K562 (cell line): ENCODE results near the gene LAPTM5. TPM values are rescaled to one million over a fixed set of nuclear protein-coding genes. Genes with fewer than 3 reads are reported as not detected.
A peak's percentile ranks its signal among the peaks of the same experiment; 100 is the strongest.

Source experiments
- ARNT ChIP-seq, 2 experiments: fragments of 450-650 bp; IDR thresholded peaks; 2 replicates each; pipeline ENCODE4 v1.6.1; 2016; ENCODE audit warnings: mild to moderate bottlenecking in 1 of 2
- BCL6 ChIP-seq: fragments of 250-450 bp; sonication (Bioruptor Pico); IDR thresholded peaks from 2 replicates; pipeline ENCODE4 v1.4.0; 2020
- CBX3 ChIP-seq, 2 experiments: IDR thresholded peaks; 1 replicate in 1 of 2; 2 replicates in 1 of 2; pipeline ENCODE4 v1.6.1; 2012; ENCODE audit warnings: inconsistent platforms in 2 of 2, low read length in 2 of 2, borderline replicate concordance in 1 of 2, control low read depth in 1 of 2
- CC2D1A ChIP-seq: fragments of 450-650 bp; IDR thresholded peaks from 2 replicates; pipeline ENCODE4 v1.6.1; 2017; ENCODE audit warnings: mild to moderate bottlenecking
- CHD2 ChIP-seq: IDR thresholded peaks from 2 replicates; pipeline ENCODE4 v1.6.1; 2011; ENCODE audit warnings: low read depth, low read length
- HCFC1 ChIP-seq: IDR thresholded peaks from 2 replicates; pipeline ENCODE4 v1.6.1; 2012; ENCODE audit warnings: low read depth, low read length, improper control_type of control experiment
- HLTF ChIP-seq: fragments of 450-650 bp; IDR thresholded peaks from 2 replicates; pipeline ENCODE4 v1.6.1; 2016
- HMBOX1 ChIP-seq: sonication (generic); IDR thresholded peaks from 2 replicates; pipeline ENCODE4 v1.6.1; 2016
- PHTF2 ChIP-seq: fragments of 250-450 bp; sonication (Bioruptor Pico); IDR thresholded peaks from 2 replicates; pipeline ENCODE4 v1.5.0; 2021; ENCODE audit warnings: mild to moderate bottlenecking
- POLR2AphosphoS5 ChIP-seq: IDR thresholded peaks from 2 replicates; pipeline ENCODE4 v1.6.1; 2011; ENCODE audit warnings: mild to moderate bottlenecking, low read depth, low read length, moderate library complexity; ENCODE audit not compliant: control insufficient read depth, insufficient read depth
- SIN3A ChIP-seq, 2 experiments: fragments of 150-350 bp in 1 of 2; IDR thresholded peaks; 2 replicates each; pipeline ENCODE4 v1.6.1; 2011 to 2016; ENCODE audit warnings: borderline replicate concordance in 2 of 2, low read depth in 2 of 2, low read length in 2 of 2, mild to moderate bottlenecking in 2 of 2, moderate library complexity in 2 of 2; ENCODE audit not compliant: control insufficient read depth in 1 of 2
- ZNF324 ChIP-seq: fragments of 250-450 bp; sonication (Bioruptor Pico); IDR thresholded peaks from 2 replicates; pipeline ENCODE4 v1.4.0; 2020; ENCODE audit warnings: mild to moderate bottlenecking
- ZNF644 ChIP-seq: fragments of 200-800 bp; sonication (Bioruptor generic); IDR thresholded peaks from 2 replicates; pipeline ENCODE4 v1.6.1; 2016; ENCODE audit warnings: low read depth, missing genetic modification characterization, missing compliant biosample characterization
- polyA plus RNA-seq, 8 experiments: library from polyadenylated mRNA; depleted of rRNA in 4 of 8; stranded (reverse) in 5 of 8; unstranded in 3 of 8; fragments of >200 nt; fragmentation: Nextera tagmentation in 2 of 8; fragmentation: Illumina TruSeq in 1 of 8; extraction: Ambion mirVana in 2 of 8; extraction: Trizol in 1 of 8; gene quantifications; 2 replicates each; pipeline versions ENCODE4 v1.2.1 to v1.2.3, GENCODE V29; 2011 to 2014; ENCODE audit warnings: inconsistent platforms in 1 of 8, missing spikeins in 1 of 8
- total RNA-seq, 7 experiments: library from RNA; depleted of rRNA in 6 of 7; stranded (reverse); fragments of >200 nt in 6 of 7; fragmentation: Illumina TruSeq in 2 of 7; extraction: Trizol in 2 of 7; gene quantifications; 2 replicates each; pipeline versions ENCODE4 v1.2.1 to v1.2.3, GENCODE V29; 2011 to 2021; ENCODE audit warnings: low replicate concordance in 1 of 7
- TF ChIP-seq, protein P1 (sequence below): fragments of 450-650 bp; IDR thresholded peaks from 2 replicates; pipeline ENCODE4 v1.6.1; 2016; ENCODE audit warnings: mild to moderate bottlenecking
- TF ChIP-seq, protein P2 (sequence below): IDR thresholded peaks from 3 replicates; pipeline ENCODE4 v1.6.1; 2011; ENCODE audit warnings: borderline replicate concordance, mild to moderate bottlenecking, moderate library complexity; ENCODE audit not compliant: insufficient read length; ENCODE audit errors: extremely low read depth
- TF ChIP-seq, protein P3 (sequence below): sonication (generic); formaldehyde crosslinking; IDR thresholded peaks from 2 replicates; pipeline ENCODE4 v1.4.0; 2020; ENCODE audit warnings: mild to moderate bottlenecking, missing genetic modification reagents
- TF ChIP-seq, protein P4 (sequence below): sonication (generic); formaldehyde crosslinking; IDR thresholded peaks from 2 replicates; pipeline ENCODE4 v1.8.0; 2022; ENCODE audit warnings: mild to moderate bottlenecking, low read depth, missing genetic modification reagents
- TF ChIP-seq, protein P5 (sequence below): fragments of 450-650 bp; formaldehyde crosslinking; IDR thresholded peaks from 2 replicates; pipeline ENCODE4 v1.4.0; 2022; ENCODE audit warnings: missing genetic modification characterization

Gene LAPTM5
- total and polyA plus RNA-seq, 9 of the 15 experiments (the other 6 are each of a cell fraction or from before 2014, with no cell fraction given): 2.4 to 47.3 (median 20.3) TPM

- TF ChIP-seq, protein P1, sequence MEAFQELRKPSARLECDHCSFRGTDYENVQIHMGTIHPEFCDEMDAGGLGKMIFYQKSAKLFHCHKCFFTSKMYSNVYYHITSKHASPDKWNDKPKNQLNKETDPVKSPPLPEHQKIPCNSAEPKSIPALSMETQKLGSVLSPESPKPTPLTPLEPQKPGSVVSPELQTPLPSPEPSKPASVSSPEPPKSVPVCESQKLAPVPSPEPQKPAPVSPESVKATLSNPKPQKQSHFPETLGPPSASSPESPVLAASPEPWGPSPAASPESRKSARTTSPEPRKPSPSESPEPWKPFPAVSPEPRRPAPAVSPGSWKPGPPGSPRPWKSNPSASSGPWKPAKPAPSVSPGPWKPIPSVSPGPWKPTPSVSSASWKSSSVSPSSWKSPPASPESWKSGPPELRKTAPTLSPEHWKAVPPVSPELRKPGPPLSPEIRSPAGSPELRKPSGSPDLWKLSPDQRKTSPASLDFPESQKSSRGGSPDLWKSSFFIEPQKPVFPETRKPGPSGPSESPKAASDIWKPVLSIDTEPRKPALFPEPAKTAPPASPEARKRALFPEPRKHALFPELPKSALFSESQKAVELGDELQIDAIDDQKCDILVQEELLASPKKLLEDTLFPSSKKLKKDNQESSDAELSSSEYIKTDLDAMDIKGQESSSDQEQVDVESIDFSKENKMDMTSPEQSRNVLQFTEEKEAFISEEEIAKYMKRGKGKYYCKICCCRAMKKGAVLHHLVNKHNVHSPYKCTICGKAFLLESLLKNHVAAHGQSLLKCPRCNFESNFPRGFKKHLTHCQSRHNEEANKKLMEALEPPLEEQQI: no peak
- TF ChIP-seq, protein P2, sequence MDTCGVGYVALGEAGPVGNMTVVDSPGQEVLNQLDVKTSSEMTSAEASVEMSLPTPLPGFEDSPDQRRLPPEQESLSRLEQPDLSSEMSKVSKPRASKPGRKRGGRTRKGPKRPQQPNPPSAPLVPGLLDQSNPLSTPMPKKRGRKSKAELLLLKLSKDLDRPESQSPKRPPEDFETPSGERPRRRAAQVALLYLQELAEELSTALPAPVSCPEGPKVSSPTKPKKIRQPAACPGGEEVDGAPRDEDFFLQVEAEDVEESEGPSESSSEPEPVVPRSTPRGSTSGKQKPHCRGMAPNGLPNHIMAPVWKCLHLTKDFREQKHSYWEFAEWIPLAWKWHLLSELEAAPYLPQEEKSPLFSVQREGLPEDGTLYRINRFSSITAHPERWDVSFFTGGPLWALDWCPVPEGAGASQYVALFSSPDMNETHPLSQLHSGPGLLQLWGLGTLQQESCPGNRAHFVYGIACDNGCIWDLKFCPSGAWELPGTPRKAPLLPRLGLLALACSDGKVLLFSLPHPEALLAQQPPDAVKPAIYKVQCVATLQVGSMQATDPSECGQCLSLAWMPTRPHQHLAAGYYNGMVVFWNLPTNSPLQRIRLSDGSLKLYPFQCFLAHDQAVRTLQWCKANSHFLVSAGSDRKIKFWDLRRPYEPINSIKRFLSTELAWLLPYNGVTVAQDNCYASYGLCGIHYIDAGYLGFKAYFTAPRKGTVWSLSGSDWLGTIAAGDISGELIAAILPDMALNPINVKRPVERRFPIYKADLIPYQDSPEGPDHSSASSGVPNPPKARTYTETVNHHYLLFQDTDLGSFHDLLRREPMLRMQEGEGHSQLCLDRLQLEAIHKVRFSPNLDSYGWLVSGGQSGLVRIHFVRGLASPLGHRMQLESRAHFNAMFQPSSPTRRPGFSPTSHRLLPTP: peak; percentile 82
- TF ChIP-seq, protein P3, sequence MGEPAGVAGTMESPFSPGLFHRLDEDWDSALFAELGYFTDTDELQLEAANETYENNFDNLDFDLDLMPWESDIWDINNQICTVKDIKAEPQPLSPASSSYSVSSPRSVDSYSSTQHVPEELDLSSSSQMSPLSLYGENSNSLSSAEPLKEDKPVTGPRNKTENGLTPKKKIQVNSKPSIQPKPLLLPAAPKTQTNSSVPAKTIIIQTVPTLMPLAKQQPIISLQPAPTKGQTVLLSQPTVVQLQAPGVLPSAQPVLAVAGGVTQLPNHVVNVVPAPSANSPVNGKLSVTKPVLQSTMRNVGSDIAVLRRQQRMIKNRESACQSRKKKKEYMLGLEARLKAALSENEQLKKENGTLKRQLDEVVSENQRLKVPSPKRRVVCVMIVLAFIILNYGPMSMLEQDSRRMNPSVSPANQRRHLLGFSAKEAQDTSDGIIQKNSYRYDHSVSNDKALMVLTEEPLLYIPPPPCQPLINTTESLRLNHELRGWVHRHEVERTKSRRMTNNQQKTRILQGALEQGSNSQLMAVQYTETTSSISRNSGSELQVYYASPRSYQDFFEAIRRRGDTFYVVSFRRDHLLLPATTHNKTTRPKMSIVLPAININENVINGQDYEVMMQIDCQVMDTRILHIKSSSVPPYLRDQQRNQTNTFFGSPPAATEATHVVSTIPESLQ (CRISPR knock-in tag): no peak
- TF ChIP-seq ZNF644 (no peak), POLR2AphosphoS5 (no peak), CC2D1A (0 out of 2 replicates have a peak, but pooled peaks have one; percentile 24), ARNT (IDR thresholded peaks at IDR 0.05) (0 out of 4 replicates have a peak, but pooled peaks of 1 of the 2 experiments have one; percentile 45), PHTF2 (CRISPR knock-in tag) (no peak), CBX3 (IDR thresholded peaks at IDR 0.05; ENCODE audit: borderline replicate concordance in 1 of 2, low read length in 2 of 2) (0 out of 3 replicates have a peak, but pooled peaks of 1 of the 2 experiments have one; percentile 19), HLTF (0 out of 2 replicates have a peak, but pooled peaks have one; percentile 60), HMBOX1 (no peak), SIN3A (IDR thresholded peaks at IDR 0.05; ENCODE audit: borderline replicate concordance in 2 of 2, control insufficient read depth in 1 of 2, low read depth in 2 of 2, low read length in 2 of 2) (no peak), CHD2 (no peak), HCFC1 (no peak), ZNF324 (CRISPR knock-in tag) (no peak), BCL6 (CRISPR knock-in tag) (no peak)
- TF ChIP-seq, protein P4, sequence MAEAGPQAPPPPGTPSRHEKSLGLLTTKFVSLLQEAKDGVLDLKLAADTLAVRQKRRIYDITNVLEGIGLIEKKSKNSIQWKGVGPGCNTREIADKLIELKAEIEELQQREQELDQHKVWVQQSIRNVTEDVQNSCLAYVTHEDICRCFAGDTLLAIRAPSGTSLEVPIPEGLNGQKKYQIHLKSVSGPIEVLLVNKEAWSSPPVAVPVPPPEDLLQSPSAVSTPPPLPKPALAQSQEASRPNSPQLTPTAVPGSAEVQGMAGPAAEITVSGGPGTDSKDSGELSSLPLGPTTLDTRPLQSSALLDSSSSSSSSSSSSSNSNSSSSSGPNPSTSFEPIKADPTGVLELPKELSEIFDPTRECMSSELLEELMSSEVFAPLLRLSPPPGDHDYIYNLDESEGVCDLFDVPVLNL (CRISPR knock-in tag): no peak
- TF ChIP-seq, protein P5, sequence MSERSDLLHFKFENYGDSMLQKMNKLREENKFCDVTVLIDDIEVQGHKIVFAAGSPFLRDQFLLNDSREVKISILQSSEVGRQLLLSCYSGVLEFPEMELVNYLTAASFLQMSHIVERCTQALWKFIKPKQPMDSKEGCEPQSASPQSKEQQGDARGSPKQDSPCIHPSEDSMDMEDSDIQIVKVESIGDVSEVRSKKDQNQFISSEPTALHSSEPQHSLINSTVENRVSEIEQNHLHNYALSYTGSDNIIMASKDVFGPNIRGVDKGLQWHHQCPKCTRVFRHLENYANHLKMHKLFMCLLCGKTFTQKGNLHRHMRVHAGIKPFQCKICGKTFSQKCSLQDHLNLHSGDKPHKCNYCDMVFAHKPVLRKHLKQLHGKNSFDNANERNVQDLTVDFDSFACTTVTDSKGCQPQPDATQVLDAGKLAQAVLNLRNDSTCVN (CRISPR knock-in tag): no peak
Observed at GRCh38 chr1:30755334-30755733, 2.2 kb downstream of the LAPTM5 start (continued).
